Thyroid gland (tissue), 4 donors: Measurements from ENCODE around the gene CACNA1S.

ENCODE experiments used
- POLR2A ChIP-seq, 2 donors: fragments of 450-650 bp; IDR thresholded peaks; one replicate each; pipeline ENCODE4 v1.6.1; 2017; ENCODE audit warnings: antibody characterized with exemption in 2 of 2, mild to moderate bottlenecking in 2 of 2, moderate library complexity in 1 of 2
- TF ChIP-seq, protein P1 (sequence below), 6 experiments: fragments of 200-600 bp in 3 of 6; fragments of 450-650 bp in 3 of 6; sonication (generic) in 3 of 6; IDR thresholded peaks; one replicate each; pipeline ENCODE4 v1.5.1; 2016 to 2019; ENCODE audit warnings: antibody characterized with exemption in 6 of 6, mild to moderate bottlenecking in 2 of 6, inconsistent platforms in 1 of 6, moderate library complexity in 1 of 6

DNA sequence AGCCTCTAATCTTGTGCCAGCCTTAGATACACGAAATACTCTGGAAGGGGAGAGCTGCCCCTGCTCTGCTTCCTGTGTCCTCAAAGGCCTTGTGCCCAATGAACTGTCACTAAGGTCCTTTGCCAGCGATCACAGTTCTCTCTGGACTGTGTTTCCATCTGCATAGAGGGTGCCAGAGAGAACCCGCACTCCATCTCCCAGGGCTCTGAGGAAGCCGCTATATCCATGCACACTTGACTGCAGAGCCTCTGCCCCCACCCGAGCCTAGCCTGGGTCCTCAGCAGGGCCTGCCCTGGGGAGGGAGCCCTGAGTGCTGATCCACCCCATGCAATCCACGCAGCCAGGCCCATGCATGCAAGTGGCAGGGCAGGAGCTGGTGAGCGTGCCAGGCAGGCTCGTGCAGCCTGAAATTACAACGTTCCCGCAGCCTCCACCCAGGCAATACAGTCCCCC is 58.1 kb downstream of the CACNA1S start:
- TF ChIP-seq, protein P1, sequence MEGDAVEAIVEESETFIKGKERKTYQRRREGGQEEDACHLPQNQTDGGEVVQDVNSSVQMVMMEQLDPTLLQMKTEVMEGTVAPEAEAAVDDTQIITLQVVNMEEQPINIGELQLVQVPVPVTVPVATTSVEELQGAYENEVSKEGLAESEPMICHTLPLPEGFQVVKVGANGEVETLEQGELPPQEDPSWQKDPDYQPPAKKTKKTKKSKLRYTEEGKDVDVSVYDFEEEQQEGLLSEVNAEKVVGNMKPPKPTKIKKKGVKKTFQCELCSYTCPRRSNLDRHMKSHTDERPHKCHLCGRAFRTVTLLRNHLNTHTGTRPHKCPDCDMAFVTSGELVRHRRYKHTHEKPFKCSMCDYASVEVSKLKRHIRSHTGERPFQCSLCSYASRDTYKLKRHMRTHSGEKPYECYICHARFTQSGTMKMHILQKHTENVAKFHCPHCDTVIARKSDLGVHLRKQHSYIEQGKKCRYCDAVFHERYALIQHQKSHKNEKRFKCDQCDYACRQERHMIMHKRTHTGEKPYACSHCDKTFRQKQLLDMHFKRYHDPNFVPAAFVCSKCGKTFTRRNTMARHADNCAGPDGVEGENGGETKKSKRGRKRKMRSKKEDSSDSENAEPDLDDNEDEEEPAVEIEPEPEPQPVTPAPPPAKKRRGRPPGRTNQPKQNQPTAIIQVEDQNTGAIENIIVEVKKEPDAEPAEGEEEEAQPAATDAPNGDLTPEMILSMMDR (IDR thresholded peaks at IDR 0.05), result no peak
- no peak for TF ChIP-seq POLR2A (IDR thresholded peaks at IDR 0.05)
